Body of pancreas (tissue), 4 donors: ENCODE measurements around the gene SCN3A. TPM values are rescaled to one million over a fixed set of nuclear protein-coding genes. Genes with fewer than 3 reads are reported as not detected.

Source experiments
- ATAC-seq: fragments of 150-250 bp; one replicate; pipeline ENCODE4 v1.9.1; 2016
- DNase-seq, 4 donors: peaks; one replicate each; pipeline ENCODE4 v3.0.0-alpha.2; 2019
- H3K27ac ChIP-seq, 4 donors: fragments of 200-600 bp; sonication (generic); 1 replicate in 3 of 4; 2 replicates in 1 of 4; pipeline versions ENCODE4 v1.5.1 to v1.6.1; 2016 to 2019; ENCODE audit warnings: mild to moderate bottlenecking in 1 of 4, mixed read lengths in 1 of 4, moderate library complexity in 1 of 4
- H3K27me3 ChIP-seq, 2 donors: fragments of 200-600 bp; sonication (generic); one replicate each; pipeline ENCODE4 v1.6.0; 2016; ENCODE audit warnings: mild to moderate bottlenecking in 1 of 2
- H3K36me3 ChIP-seq, 2 donors: fragments of 200-600 bp; sonication (generic); replicated peaks in 1 of 2; 2 replicates each; pipeline ENCODE4 v1.5.1; 2016; ENCODE audit warnings: low read depth in 2 of 2; ENCODE audit not compliant: insufficient read depth in 1 of 2
- H3K4me1 ChIP-seq: fragments of 200-600 bp; sonication (generic); one replicate; pipeline ENCODE4 v1.6.0; 2016
- H3K4me3 ChIP-seq, 2 donors: fragments of 200-600 bp; sonication (generic); 1 replicate in 1 of 2; 2 replicates in 1 of 2; pipeline ENCODE4 v1.5.1; 2016 to 2019
- H3K9me3 ChIP-seq, 3 donors: fragments of 200-600 bp; sonication (generic); 1 replicate in 2 of 3; 2 replicates in 1 of 3; pipeline ENCODE4 v1.5.1; 2016
- CTCF ChIP-seq, 7 experiments: fragments of 450-650 bp in 4 of 7; fragments of 200-600 bp in 3 of 7; sonication (generic) in 3 of 7; IDR thresholded peaks; one replicate each; pipeline ENCODE4 v1.5.1; 2016 to 2019; ENCODE audit warnings: antibody characterized with exemption in 7 of 7
- POLR2A ChIP-seq, 3 donors: fragments of 450-650 bp; IDR thresholded peaks; one replicate each; pipeline ENCODE4 v1.6.1; 2016; ENCODE audit warnings: antibody characterized with exemption in 3 of 3, mild to moderate bottlenecking in 2 of 3
- WGBS, 2 donors: methylation state at CpG; one replicate each; pipeline ENCODE4 v1.1.5; 2017; 5-methylcytosine and 5-hydroxymethylcytosine counted together
- intact Hi-C: fragments of 100-400 bp; cut with DNase I; formaldehyde crosslinking; loops from one replicate; pipeline ENCODE4 v1.15.1; 2023
- total RNA-seq, 2 donors: library from RNA; depleted of rRNA; stranded (reverse); fragments of >200 nt; gene quantifications; one replicate each; pipeline ENCODE4 v1.1.0, GENCODE V29; 2016

SCN3A gene
- total RNA-seq, 2 donors from 2014 or later, result 0.33 to 0.52 TPM

DNA sequence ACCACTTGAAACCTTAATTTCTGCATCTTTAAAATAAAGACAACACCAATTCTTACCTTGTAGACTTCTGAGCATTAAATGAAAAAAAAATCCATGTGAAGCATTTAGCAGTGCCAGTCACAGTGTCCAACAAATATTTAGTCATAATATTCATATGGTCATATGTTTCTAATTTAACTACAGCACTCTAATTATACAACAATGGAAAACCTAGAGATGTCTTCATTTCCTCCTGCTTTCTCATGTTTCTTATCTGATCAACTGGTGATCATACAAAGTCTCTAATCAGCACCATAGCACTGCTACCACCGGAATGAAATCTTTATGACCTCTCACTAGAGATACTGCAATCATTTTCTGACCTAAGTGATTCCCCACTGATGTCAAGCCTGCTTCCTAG is 10.2 kb upstream of the SCN3A start:
- Histone ChIP-seq H3K4me1 (no peaks in the 10 kb centered on the region), H3K36me3 (no peaks in the 10 kb centered on the region), H3K27ac (no peak overlapping the region), H3K27me3 (no peaks in the 10 kb centered on the region), H3K4me3 (no peak overlapping the region), H3K9me3 (no peaks in the 10 kb centered on the region)
- TF ChIP-seq POLR2A (IDR thresholded peaks at IDR 0.05), result no peak
- no peak for TF ChIP-seq CTCF (IDR thresholded peaks at IDR 0.05)
- ATAC-seq, result no peak
- DNase-seq, result no peak
- WGBS, 2 donors, result 36 to 41% methylated on average over 1 of the region's 1 CpG
- intact Hi-C loops, result no loop called here

- Histone ChIP-seq H3K27me3 (no peaks in the 10 kb centered on the region), H3K36me3 (no peaks in the 10 kb centered on the region), H3K9me3 (no peaks in the 10 kb centered on the region), H3K27ac (no peak overlapping the region), H3K4me1 (no peaks in the 10 kb centered on the region), H3K4me3 (no peak overlapping the region)
- WGBS, 2 donors, result 23 to 45% methylated on average over 1 of the region's 1 CpG
- TF ChIP-seq POLR2A (IDR thresholded peaks at IDR 0.05) (no peak), CTCF (IDR thresholded peaks at IDR 0.05) (no peak)
- ATAC-seq, result no peak
- intact Hi-C loops, result no loop called here
- no peak for DNase-seq
Observed at GRCh38 chr2:165208094-165208493, 4.2 kb upstream of the SCN3A start.

- Histone ChIP-seq H3K4me1 (no peaks in the 10 kb centered on the region), H3K9me3 (no peaks in the 10 kb centered on the region), H3K36me3 (no peaks in the 10 kb centered on the region), H3K27ac (no peak overlapping the region), H3K27me3 (no peaks in the 10 kb centered on the region), H3K4me3 (no peak overlapping the region)
- TF ChIP-seq POLR2A (IDR thresholded peaks at IDR 0.05) (no peak), CTCF (IDR thresholded peaks at IDR 0.05) (no peak)
- intact Hi-C loops, result no loop called here
- DNase-seq (no peak), ATAC-seq (no peak)
- 66 to 69% methylated on average over 2 of the region's 2 CpGs for WGBS, 2 donors
Observed at GRCh38 chr2:165205865-165206264, 2.0 kb upstream of the SCN3A start.

DNA sequence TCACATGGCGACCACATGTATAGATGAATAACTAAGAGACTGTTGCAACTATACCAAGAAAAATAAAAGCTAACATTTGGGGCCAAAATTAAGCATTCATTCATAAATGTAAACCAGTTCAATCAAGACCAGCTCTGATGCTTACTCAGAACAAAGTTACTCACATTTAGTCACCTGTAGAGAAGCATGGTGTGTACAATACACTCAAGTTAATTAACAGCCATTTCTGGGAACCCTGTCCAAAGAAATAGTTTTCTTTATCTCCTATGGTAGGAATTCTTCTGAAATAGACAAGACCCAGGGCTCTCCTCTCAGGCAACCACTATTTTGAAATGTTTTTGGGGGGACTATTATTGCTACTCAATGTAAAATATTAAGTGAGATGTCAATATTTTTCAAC is 1.6 kb downstream of the SCN3A start:
- H3K4me3 ChIP-seq, result no peak overlapping the region
- 88 to 89% methylated on average over 1 of the region's 1 CpG for WGBS, 2 donors

GRCh38 chr2:165198181-165198580 is 5.7 kb downstream of the SCN3A start:
- H3K27me3 ChIP-seq, result no peaks in the 10 kb centered on the region
- H3K27ac ChIP-seq, result no peak overlapping the region
- intact Hi-C loops, result no loop called here
- H3K36me3 ChIP-seq, result no peaks in the 10 kb centered on the region
- no peak overlapping the region for H3K4me3 ChIP-seq
- no peaks in the 10 kb centered on the region for H3K9me3 ChIP-seq
- no peaks in the 10 kb centered on the region for H3K4me1 ChIP-seq
- 80 to 84% methylated on average over 2 of the region's 2 CpGs for WGBS, 2 donors
- TF ChIP-seq CTCF (IDR thresholded peaks at IDR 0.05) (no peak), POLR2A (IDR thresholded peaks at IDR 0.05) (no peak)
- DNase-seq, result no peak
- ATAC-seq, result no peak

More for the DNA sequence above, 1.6 kb downstream of the SCN3A start:
- Histone ChIP-seq H3K9me3 (no peaks in the 10 kb centered on the region), H3K36me3 (no peaks in the 10 kb centered on the region), H3K27ac (no peak overlapping the region), H3K27me3 (no peaks in the 10 kb centered on the region), H3K4me1 (no peaks in the 10 kb centered on the region)
- TF ChIP-seq POLR2A (IDR thresholded peaks at IDR 0.05), result no peak
- no peak for ATAC-seq
- DNase-seq, result no peak
- intact Hi-C loops, result no loop called here
